ENCODE data around the gene RHBDL1. TPM values are rescaled to one million over a fixed set of nuclear protein-coding genes. Genes with fewer than 3 reads are reported as not detected.

The RHBDL1 gene
- total RNA-seq, 4 donors from 2014 or later: 1.5 to 2.0 TPM; not detected in 2

DNA sequence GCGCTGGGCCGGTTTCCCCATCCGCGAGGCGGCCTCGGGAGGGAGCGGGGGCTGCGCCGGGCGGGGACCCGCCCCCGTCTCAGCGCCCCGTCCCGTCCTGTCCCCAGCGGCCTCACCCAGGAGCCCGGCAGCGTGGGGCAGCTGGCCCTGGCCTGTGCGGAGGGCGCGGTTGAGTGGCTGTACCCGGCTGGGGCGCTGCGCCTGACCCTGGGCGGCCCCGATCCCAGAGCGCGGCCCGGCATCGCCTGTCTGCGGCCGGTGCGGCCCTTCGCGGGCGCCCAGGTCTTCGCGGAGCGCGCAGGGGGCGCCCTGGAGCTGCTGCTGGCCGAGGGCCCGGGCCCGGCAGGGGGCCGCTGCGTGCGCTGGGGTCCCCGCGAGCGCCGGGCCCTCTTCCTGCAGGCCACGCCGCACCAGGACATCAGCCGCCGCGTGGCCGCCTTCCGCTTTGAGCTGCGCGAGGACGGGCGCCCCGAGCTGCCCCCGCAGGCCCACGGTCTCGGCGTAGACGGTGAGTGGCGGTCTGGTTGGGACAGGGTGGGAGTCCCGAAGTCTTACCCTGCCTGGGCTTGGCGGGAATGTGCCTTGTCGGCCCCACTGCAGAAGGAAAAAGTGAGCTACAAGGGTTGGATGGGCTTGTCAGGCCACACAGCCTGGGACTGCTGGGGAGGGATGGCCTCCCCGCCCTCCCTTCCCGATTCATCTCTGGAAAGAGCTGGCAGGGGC, 40.2 kb downstream of the RHBDL1 start:
- Histone ChIP-seq H3K27me3 (peaks cover 7 to 11% of the 10 kb centered on the region in 2 donors), H3K36me3 (no peaks in the 10 kb centered on the region), H3K27ac (no peak overlapping the region), H3K9me3 (no peaks in the 10 kb centered on the region), H3K4me3 (peak overlapping the region; percentile 36 to 52), H3K4me1 (peaks cover 5 to 22% of the 10 kb centered on the region in 2 donors)
- TF ChIP-seq POLR2A (IDR thresholded peaks at IDR 0.05): peak in 1 of 2 donors; percentile 2
- TF ChIP-seq, protein P1, sequence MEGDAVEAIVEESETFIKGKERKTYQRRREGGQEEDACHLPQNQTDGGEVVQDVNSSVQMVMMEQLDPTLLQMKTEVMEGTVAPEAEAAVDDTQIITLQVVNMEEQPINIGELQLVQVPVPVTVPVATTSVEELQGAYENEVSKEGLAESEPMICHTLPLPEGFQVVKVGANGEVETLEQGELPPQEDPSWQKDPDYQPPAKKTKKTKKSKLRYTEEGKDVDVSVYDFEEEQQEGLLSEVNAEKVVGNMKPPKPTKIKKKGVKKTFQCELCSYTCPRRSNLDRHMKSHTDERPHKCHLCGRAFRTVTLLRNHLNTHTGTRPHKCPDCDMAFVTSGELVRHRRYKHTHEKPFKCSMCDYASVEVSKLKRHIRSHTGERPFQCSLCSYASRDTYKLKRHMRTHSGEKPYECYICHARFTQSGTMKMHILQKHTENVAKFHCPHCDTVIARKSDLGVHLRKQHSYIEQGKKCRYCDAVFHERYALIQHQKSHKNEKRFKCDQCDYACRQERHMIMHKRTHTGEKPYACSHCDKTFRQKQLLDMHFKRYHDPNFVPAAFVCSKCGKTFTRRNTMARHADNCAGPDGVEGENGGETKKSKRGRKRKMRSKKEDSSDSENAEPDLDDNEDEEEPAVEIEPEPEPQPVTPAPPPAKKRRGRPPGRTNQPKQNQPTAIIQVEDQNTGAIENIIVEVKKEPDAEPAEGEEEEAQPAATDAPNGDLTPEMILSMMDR (IDR thresholded peaks at IDR 0.05): no peak
- intact Hi-C loops (cut with DNase I; ENCODE audit: low total_unique reads): no loop called here
- DNase-seq: no peak

GRCh38 chr16:716200-716568, 40.7 kb downstream of the RHBDL1 start:
- peaks cover 5 to 22% of the 10 kb centered on the region in 2 donors for H3K4me1 ChIP-seq
- peaks cover 2 to 6% of the 10 kb centered on the region in 2 donors for H3K27me3 ChIP-seq

GRCh38 chr16:716768-717325, 41.4 kb downstream of the RHBDL1 start:
- intact Hi-C loops (cut with DNase I; ENCODE audit: low total_unique reads): no loop called here
- Histone ChIP-seq H3K4me3 (no peak overlapping the region), H3K27ac (no peak overlapping the region), H3K27me3 (no peaks in the 10 kb centered on the region), H3K36me3 (no peaks in the 10 kb centered on the region), H3K4me1 (peaks cover 5 to 27% of the 10 kb centered on the region in 2 donors), H3K9me3 (no peaks in the 10 kb centered on the region)
- no peak for TF ChIP-seq POLR2A (IDR thresholded peaks at IDR 0.05)
- TF ChIP-seq, protein P1 (IDR thresholded peaks at IDR 0.05): no peak
- DNase-seq: no peak

More at GRCh38 chr16:716200-716568, 40.7 kb downstream of the RHBDL1 start:
- Histone ChIP-seq H3K36me3 (no peaks in the 10 kb centered on the region), H3K9me3 (no peaks in the 10 kb centered on the region), H3K4me3 (peak overlapping the region in 1 of 2 donors; percentile 52), H3K27ac (no peak overlapping the region)
- no peak for DNase-seq
- intact Hi-C loops (cut with DNase I; ENCODE audit: low total_unique reads): no loop called here
- TF ChIP-seq, protein P1 (IDR thresholded peaks at IDR 0.05): no peak
- TF ChIP-seq POLR2A (IDR thresholded peaks at IDR 0.05): no peak

GRCh38 chr16:717450-718245, 42.2 kb downstream of the RHBDL1 start:
- intact Hi-C loops (cut with DNase I; ENCODE audit: low total_unique reads): no loop called here
- Histone ChIP-seq H3K4me1 (peaks cover 5 to 29% of the 10 kb centered on the region in 2 donors), H3K36me3 (no peaks in the 10 kb centered on the region), H3K9me3 (no peaks in the 10 kb centered on the region), H3K27me3 (no peaks in the 10 kb centered on the region), H3K4me3 (no peak overlapping the region), H3K27ac (no peak overlapping the region)
- no peak for TF ChIP-seq POLR2A (IDR thresholded peaks at IDR 0.05)
- TF ChIP-seq, protein P1 (IDR thresholded peaks at IDR 0.05): no peak
- no peak for DNase-seq

DNA sequence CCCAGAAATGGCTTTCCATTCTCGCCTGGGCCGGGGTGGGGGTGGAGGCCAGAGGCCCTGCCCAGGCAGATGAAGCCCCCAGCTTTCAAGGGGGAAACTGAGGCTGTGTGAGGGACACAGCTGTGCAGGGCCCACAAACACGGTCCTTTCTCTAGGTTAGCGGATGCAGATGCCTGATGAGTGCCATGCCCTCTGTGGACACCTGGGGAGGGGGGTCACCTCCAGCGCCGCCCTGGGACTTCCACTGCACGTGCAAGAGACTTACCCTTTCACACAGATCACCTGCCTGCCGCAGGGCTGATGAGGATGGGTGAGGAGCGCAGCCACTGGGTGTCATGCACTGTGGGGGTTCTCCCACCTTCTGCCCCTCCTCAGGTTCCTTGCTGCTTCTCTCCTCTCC, 42.9 kb downstream of the RHBDL1 start:
- Histone ChIP-seq H3K27ac (no peak overlapping the region), H3K27me3 (no peaks in the 10 kb centered on the region), H3K4me3 (no peak overlapping the region), H3K4me1 (peaks cover 5 to 29% of the 10 kb centered on the region in 2 donors), H3K9me3 (no peaks in the 10 kb centered on the region), H3K36me3 (no peaks in the 10 kb centered on the region)
- DNase-seq: no peak
- intact Hi-C loops (cut with DNase I; ENCODE audit: low total_unique reads): no loop called here
- TF ChIP-seq POLR2A (IDR thresholded peaks at IDR 0.05): no peak
- TF ChIP-seq, protein P1 (IDR thresholded peaks at IDR 0.05): no peak

All from uterus (tissue), 4 donors.